ENCODE data around the gene NES.

The NES gene

DNA sequence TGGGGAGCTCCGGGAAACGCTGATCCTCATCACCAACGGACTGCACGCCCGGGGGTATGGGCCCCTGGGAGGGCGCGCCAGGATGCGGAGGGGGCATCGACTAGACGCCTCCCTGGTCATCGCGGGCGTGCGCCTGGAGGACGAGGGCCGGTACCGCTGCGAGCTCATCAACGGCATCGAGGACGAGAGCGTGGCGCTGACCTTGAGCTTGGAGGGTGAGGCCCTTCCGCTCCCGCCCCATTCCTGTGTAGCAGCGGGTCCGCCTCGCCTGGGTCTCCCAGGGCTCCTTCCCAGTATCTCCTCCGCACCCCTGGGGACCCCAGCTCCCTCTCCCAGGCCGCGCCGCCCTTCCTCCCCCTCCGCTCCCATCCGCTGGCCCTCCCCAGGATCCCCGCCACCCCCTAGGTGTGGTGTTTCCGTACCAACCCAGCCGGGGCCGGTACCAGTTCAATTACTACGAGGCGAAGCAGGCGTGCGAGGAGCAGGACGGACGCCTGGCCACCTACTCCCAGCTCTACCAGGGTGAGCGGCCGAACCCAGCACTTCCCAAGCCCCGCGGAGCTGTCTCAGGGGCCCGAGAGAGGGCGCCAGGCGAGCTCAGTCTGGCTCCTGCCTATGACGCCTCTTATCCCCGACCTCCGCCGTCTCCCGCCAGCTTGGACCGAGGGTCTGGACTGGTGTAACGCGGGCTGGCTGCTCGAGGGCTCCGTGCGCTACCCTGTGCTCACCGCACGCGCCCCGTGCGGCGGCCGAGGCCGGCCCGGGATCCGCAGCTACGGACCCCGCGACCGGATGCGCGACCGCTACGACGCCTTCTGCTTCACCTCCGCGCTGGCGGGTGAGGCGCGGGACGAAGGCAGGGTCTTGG is 53.0 kb downstream of the NES start:
- peak overlapping the region; percentile 64 for H3K4me3 ChIP-seq (ENCODE audit: low read length)
- peak overlapping the region; percentile 87 for H3K4me2 ChIP-seq (ENCODE audit: low read length)
- H3K9ac ChIP-seq (ENCODE audit: low read depth, low read length), result no peak overlapping the region
- H3K9me3 ChIP-seq (replicated peaks; ENCODE audit: low read length), result no peaks in the 10 kb centered on the region
- H3K36me3 ChIP-seq (ENCODE audit: insufficient read depth, low read length), result no peaks in the 10 kb centered on the region
- H3K4me1 ChIP-seq (ENCODE audit: control insufficient read depth, insufficient read depth, low read length), result peaks cover 18% of the 10 kb centered on the region
- peaks cover 71% of the 10 kb centered on the region for H3K27me3 ChIP-seq (ENCODE audit: control insufficient read depth, insufficient read depth, low read length)

DNA sequence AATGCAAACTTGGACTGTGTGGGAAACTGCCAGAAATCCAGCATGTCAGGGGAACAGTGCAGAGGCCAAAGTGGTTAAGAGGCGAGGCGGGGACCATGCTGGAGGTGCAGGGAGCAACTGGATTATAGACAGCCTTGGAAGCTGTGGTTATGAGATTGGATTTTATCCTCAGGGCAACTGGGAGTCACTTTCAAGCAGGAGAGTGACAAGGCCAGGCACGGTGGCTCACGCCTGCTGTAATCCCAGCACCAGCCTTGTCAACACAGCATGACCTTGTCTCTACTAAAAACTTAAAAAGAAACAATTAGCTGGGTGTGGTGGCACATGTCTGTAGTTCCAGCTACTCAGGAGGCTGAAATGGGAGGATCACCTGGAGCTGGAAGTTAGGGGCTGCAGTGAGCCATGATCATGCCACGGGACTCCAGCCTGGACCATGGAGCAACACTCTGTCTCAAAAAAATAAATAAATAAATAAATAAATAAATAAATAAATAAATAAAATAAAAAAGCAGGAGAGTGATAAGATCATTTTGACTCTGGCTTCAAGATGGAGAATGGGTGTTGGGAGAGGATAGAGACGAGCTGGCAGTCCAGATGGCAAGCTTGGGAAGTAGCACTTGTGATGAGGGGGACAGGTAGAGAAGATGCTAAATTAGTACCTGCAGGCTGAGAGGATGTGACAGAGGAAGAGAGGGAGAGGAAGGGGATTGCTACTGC is 54.5 kb downstream of the NES start:
- peaks cover 18% of the 10 kb centered on the region for H3K4me1 ChIP-seq (ENCODE audit: control insufficient read depth, insufficient read depth, low read length)
- no peaks in the 10 kb centered on the region for H3K36me3 ChIP-seq (ENCODE audit: insufficient read depth, low read length)
- H3K4me2 ChIP-seq (ENCODE audit: low read length), result no peak overlapping the region
- peaks cover 73% of the 10 kb centered on the region for H3K27me3 ChIP-seq (ENCODE audit: control insufficient read depth, insufficient read depth, low read length)
- H3K9ac ChIP-seq (ENCODE audit: low read depth, low read length), result no peak overlapping the region
- H3K9me3 ChIP-seq (replicated peaks; ENCODE audit: low read length), result no peaks in the 10 kb centered on the region
- H3K4me3 ChIP-seq (ENCODE audit: low read length), result no peak overlapping the region

DNA sequence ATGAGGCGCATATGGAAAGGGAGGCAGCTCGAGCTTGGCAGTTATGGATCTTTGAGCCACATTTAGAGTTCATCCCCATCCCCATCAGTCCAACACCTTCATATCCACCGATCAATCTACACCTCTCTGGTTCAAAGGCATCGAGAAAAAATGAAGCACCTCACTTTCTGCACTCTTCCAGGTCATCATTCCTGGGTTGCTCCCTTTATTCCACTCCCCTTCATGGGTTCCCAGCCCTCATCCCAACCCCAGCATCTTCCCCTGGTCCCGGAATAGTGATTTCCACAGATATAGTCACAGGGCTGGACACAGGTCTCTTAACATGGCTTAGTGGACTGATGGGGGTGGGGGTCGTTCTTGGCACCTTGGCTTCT is 57.6 kb downstream of the NES start:
- H3K36me3 ChIP-seq (ENCODE audit: insufficient read depth, low read length), result no peaks in the 10 kb centered on the region
- H3K4me3 ChIP-seq (ENCODE audit: low read length), result no peak overlapping the region
- peaks cover 16% of the 10 kb centered on the region for H3K4me1 ChIP-seq (ENCODE audit: control insufficient read depth, insufficient read depth, low read length)
- H3K4me2 ChIP-seq (ENCODE audit: low read length), result no peak overlapping the region
- no peak overlapping the region for H3K9ac ChIP-seq (ENCODE audit: low read depth, low read length)
- peaks cover 63% of the 10 kb centered on the region for H3K27me3 ChIP-seq (ENCODE audit: control insufficient read depth, insufficient read depth, low read length)
- no peaks in the 10 kb centered on the region for H3K9me3 ChIP-seq (replicated peaks; ENCODE audit: low read length)

DNA sequence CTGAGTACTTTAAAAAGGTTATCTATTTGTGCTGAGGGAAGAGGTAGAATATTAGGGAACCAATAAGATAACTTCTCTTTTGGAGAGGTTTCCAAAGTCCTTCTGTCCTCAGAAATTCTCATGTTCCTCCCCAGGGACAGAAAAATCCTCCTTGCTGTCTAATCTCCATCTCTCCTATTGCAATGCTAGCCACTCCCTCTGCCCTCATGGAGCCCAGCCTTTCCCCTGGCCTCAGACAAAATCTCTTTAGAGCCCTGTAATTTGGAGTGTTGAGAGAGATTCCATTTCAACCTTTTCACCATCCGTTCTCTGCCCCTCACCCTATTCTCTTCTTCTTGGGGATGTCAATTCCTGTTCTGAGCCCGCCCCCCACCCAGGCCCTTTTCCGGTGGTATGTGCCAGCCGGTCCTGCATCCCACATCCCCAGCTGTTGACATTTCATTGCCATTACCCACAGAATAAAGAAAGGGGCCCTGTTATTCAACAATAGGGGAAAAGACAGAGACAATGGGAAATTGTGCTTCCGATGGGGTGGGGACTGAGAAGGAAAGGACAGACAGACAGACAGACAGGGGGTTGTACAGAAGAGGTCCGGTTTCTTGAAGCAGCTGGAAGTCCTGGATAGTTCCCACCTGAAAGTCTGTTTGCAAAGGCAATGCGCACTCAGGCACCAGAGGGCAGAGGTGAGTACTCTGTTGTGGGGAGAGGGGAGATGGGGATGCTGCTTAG is 58.2 kb downstream of the NES start, which contains the start of gene HAPLN2:
Gene HAPLN2, plus strand, starts transcription at position 563 of the 729 bp plus-strand sequence. CDS start 4,076 bp downstream, outside the sequence.
- Histone ChIP-seq H3K4me1 (ENCODE audit: control insufficient read depth, insufficient read depth, low read length) (peaks cover 11% of the 10 kb centered on the region), H3K9ac (ENCODE audit: low read depth, low read length) (no peak within 1 kb of the TSS), H3K4me2 (ENCODE audit: low read length) (no peak within 1 kb of the TSS), H3K9me3 (replicated peaks; ENCODE audit: low read length) (no peaks in the 10 kb centered on the region), H3K36me3 (ENCODE audit: insufficient read depth, low read length) (no peaks in the 10 kb centered on the region), H3K27me3 (ENCODE audit: control insufficient read depth, insufficient read depth, low read length) (peaks cover 59% of the 10 kb centered on the region), H3K4me3 (ENCODE audit: low read length) (no peak within 1 kb of the TSS)

Measured in skeletal muscle satellite cell (primary cell).